NCI-H2107 treated with DMSO at 0.1 percent for 48 hours (cell line): ENCODE data around the gene PUDP.

Experiments used
- DNase-seq: peaks from one replicate; lab custom pipeline; 2025; ENCODE audit not compliant: unreplicated experiment; lab: John Stamatoyannopoulos, UW

PUDP gene

DNA sequence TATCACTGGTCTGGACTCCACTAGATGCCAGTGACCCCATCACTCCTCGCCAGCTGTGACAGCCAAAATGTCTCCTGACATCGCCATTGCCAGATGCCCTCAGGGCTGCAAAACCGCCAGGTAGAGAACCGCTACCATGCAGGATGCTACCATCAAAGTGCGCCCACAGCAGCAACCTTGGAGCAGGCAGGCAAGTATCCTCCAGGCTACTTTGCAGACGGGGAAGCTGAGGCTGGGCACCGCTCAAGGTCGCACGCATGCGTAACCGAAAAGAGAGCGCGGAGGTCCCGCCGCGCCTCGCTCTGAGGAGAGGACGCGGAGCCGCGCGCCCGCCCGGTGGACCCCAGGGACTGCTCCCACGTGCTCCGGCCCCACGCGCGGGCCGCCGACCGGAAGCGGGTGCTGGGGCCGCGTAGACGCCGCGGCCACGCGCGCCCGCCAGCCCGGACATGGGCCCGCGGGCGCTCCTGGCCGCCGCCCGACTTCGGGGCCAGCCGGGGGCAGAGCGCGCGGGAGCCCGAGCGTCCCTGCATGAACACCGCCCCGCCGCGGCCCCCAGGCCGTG is 458 bp downstream of the PUDP start, which contains the start of gene STS:
STS (plus strand) TSS at position 300 of the 565 bp plus-strand sequence. CDS start 105,488 bp downstream, outside the sequence.
- DNase-seq, result no peak

DNA sequence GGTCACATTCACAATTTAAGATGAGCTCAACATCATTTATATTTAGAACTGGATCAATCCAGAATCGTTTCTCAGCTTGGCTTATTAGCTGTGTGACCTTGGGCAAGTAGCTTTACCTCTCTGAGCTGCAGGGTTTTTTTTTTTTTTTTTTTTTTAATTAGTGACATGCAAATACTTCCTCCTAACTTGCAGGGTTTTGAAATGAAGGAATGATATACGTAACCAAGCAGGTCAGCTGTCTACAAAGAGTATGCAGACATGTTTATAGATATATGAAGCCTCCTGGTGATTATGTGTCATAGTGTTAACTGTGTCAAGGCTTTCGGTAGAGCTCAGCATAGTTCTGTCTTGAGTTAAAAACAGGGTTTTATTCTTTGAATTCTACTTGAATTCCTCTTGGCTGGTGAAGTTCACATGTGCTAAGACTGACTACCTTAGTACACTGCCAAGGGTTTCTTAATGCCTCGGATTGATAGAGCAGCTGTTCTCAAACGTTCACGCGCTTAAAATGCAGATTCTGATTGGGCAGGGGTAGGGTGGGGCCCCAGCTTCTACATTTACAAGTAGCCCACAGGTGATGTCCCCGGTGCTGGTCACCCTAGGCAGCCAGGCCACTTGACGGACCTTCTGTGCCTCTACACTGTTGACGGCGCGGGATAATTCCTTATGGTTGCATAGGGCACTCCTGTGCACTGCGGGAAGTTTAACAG is 1.1 kb downstream of the PUDP start:
- no peak for DNase-seq

DNA sequence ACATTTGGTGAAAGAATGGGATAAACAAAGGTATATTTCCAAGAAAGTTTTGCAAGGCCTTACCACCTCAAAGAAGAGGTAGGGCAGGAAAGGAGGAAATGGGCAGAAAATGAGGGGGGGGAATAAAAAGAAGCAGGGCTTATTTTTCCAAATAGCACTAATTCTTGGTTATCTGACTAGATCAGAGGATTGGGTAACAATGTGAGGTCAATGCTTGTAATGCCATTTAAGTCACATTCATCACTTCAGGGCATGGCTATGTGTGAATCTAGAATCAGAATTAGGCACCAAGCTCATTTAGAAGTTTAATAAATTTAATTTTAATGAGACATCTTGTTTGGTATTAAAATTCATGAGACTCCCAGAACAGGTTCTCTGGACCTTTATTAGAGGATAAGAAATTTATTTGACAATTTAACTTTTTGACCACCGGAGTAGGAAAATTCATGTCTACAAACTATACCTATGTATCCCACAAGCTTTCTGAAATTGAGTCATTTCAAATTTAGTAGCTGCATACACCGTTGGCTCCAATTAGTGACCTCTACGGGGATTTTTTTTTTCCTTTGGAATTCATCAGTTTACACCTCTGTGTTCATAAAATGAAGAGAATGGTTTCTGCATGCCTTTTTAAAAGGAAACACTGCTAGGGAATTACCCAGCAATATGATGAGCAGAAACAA is 1.8 kb downstream of the PUDP start:
- DNase-seq, result no peak

DNA sequence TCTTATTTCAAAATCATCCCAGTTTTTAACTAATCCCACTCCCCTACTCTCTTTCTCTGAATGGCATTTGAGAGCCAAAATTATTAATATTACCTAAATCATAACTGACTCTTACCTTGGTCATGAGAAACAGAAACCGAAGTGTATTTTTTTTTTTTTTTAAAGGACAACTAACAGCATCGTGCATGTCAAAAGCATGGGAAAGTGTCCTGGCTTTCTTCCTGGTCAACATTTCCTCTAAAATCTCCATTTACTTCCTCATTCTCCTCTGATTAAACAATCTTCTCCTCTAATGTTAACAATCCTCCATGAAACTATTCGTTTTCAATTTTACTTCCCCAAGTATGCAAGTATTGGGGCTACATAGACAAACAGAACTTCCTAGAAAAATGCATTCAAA is 2.5 kb downstream of the PUDP start:
- no peak for DNase-seq

DNA sequence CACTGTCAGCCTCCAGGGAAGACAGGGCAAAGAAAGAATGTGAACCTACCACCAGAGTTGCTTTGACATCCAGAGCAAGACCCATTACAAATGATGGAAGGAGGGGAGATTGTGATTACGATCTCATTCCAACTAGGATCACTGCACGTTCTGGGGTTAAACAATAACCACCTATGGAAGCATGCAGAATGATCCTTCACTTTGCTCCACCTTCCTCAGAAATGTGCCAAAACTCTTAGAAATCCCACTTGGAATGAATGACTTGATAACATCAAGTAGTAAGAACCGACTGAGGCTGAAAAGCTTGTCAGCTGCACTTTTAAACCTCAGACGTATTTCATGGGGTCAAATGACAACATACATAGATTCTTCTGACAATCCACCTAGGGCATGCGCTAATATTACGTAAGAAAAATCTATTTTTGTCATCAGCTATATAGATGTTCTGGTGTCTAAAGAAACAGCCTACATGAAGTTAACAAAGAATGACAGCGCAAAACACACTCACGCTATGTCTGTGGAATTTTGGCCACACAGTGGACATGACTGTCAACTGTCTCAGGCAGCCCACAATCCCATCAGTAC is 3.9 kb downstream of the PUDP start:
- no peak for DNase-seq

DNA sequence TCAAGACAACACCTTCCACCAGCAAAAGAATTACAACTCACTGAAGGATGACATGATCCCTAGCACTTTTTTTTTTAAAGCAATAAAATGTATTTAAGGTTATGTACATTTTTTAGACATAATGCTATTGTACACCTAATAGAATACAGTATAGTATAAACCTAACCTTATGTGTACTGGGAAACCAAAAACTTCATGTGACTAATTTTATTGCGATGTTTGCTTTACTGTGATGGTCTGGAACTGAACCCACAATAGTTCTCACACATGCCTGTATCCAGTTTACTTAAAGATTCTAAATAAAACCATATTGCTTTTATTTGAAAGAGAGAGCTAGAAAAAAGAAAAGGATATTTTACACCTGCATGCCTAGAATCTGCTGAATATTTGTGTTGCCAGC is 4.9 kb downstream of the PUDP start:
- DNase-seq, result no peak

DNA sequence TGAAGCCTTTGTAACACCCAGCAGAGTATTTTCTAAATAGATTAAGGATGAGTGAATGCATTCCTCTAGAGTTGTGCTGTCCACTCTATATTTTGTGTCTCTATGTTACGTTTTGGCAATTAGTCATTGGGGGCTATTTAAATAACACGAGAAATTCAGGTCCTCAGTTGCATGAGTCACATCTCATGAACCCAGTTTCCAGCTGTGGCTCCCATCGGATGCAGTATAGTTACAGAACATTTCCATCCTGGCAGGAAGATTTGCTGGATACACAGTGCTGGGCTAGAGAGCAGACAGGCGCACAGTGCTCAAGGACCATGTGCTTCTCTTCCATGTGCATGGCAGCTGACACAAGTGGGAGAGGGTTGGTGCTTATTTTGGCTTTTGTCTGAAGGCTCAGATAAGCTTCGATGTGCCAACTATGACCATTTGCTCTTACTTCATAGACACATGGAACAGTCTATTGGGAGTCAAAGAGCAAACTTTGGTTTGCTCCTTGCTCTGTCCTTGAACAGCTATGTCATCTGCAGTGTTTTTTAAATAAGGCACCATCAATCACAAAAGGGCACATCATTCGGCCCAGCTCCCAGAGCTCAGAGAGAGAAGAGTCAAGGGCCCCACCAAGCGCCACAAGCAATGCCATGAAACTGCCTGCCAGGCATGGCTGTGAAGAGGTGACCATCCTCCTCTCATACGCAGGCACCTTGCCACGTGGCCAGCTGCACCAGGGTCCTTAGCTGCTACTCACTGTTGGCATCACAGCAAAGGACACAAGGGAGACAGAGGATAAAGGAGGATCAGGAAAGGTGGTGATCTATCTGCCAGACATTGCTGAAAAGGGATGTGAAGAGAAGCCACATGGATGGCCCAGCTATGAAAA is 8.5 kb downstream of the PUDP start:
- DNase-seq, result no peak

DNA sequence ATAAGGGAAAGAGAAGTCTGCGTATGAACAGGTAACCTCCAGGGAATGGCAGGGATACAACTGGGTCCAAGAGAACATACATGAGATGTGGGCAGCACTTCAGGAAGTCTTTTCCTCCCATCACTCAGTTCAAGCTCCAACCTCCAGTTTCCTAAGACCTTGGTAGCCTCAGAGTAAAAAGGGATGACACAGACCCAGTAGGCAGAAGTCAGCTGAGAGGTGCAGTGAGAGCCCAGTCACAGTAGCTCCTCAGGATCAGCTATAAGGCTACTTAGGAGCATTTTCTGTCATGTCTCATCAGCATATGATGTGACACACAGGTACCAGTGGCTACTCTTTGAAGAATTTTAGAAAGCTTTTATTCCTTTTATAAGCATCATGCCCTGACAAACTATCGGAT is 13.0 kb downstream of the PUDP start:
- no peak for DNase-seq

DNA sequence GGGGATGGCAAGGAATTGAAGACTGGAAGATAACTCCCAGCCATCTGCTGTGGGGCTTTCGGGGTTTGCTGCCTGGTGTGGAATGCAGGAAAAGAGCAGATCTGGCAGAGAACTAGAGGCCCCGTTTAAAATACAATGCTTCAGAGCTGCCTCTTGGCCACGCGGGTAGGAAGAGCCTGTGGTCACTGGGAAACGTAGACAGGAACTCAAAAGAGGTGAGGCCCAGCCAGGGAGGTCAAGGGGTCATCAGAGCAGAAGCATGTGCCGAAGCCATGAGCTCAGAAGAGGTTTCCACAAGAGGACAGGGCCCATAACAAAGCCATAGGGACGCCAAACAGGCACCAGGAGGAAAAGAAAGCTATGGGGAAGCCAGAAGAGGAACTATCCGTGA is 14.9 kb downstream of the PUDP start:
- no peak for DNase-seq

DNA sequence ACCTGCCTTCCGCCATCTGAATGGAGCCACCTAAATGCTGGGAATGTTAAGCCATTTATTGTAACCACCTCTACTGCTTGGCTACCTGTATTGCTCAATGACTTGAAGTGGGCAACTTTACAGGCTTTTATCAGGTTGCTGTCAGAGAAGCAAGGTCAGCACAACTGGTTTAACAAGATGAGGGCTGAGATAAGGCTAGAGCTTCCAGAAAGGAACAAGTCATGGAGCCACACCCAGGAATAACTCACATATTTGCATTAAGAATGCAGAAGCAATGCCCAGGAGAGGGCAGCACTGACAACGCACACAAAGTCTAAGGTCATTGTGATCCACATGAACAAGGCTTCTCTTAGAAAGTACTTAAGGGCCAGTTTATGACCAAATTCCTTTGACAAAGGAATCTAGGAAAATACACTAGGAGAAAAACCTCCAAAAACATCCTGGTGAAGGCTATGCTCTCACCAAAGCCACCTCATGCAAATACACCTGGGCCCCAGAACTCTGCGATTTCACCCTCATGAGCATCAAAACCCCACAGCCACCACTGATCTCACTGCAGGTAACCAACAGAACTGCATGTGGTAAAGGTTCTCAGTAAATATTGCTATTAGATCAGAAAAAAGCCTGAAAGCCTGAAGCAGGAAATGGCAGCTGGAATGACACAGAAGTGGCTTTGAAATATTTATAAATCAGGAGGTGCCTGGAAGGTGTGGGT is 15.5 kb downstream of the PUDP start:
- DNase-seq, result no peak

DNA sequence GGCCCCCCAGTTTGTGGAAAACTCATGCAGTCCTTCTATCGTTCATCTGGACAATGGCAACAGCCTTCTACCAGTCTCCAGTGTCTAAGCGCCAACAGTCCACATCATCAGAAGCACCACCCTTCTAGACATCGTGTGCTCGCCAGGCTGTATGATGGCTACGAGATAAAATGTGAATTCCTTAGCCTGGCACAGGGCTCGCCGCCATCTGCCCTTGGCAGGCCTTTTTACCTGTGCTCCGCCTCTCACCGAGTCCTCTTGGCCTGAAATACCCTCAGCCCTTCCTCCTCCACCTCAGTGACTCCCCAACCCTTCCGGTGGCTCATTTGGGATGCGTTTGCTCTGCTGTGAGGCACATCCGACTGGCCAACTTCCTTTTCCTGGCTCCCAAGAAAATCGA is 16.3 kb downstream of the PUDP start:
- DNase-seq, result no peak

DNA sequence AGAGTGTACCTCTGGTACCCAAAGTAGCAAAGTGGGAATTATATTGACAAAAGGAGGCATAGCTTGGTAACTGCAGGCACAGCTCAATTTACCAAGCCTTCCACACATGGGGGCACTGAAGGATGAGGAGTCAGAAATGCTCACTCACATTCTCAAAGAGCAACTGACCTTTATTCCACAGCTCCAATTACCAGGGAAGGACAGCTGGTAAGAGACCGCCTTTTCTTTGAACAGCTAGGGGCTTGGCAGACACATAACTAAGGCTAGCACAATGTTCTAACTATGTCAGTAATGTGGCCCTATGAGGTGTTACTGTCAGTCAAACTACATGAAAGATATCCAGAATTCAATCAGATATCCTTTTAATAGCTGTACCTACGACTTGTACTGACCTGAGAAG is 20.9 kb downstream of the PUDP start:
- no peak for DNase-seq

DNA sequence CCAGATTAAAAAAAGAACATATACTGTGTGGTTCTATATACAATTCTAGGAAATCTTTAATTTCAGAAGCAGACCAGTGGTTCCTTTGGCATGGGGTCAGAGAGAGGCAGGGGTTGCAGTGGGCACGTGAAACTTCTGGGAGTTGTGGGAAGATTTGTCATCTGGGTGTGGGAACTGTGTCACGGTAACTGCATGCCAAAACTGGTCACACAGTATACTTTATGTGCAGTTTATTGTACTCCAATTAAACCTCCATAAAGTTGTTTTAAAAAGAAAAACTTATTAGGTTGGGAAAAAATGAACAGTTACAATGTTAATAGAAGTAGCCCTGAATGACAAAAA is 27.1 kb downstream of the PUDP start:
- no peak for DNase-seq

DNA sequence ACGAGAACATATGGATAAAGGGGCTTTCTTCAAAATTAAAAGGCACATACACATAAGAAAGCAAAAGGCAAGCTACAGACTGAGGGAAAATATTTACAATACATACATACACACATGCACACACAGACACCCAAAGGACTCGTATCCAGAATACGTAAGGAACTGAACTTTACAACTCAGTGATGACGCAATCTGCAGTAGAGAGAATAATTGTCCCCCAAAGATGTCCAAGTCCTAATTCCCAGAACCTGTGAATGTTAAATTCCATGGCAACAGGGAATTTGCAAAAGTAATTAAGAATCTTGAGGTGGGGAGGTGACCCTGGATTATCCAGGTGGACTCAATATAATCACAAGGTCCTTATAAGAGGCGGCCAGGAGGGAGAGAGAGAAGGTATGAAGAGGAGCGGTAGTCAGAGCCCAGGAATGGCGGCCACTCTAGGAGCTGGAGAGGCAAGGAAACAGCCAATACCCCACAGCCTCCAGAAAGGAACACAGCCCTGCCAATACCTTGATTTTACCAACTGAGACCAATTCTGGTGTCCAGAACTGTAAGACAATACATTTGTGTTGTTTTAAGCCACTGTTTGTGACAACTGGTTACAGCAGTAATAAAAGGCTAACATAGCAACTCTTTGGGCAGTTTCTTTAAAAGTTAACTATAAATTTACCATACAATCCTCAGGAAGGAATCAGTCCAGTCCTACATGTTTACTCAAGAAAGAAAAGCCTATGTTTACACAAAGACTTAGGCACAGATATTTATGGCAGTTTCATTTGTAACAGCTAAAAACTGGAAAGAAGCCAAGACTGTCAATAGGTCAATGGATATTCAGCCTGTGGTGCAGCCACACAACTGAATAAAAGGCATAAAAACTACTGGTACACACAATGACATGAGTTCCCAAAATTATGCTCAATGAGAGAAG is 27.7 kb downstream of the PUDP start:
- DNase-seq, result no peak

DNA sequence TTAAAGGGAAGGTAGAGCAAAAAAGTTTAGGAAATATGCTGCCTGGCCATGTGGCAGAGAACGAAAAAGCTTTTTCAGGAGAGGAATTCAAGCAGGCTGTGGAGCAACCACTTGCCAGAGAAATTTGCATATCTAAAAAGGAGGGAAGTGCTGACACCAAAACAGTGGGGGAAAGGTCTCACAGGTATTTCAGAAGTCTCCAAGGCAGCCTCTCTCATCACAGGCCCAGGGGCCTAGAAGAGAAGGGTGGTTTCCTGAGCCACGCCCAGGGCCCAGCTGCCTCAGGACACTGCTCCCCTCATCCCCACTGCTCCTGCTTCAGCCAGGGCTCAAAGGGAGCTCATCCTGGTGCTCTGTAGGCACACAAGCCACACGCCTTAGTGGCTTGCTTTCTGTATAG is 30.4 kb downstream of the PUDP start:
- DNase-seq, result no peak

DNA sequence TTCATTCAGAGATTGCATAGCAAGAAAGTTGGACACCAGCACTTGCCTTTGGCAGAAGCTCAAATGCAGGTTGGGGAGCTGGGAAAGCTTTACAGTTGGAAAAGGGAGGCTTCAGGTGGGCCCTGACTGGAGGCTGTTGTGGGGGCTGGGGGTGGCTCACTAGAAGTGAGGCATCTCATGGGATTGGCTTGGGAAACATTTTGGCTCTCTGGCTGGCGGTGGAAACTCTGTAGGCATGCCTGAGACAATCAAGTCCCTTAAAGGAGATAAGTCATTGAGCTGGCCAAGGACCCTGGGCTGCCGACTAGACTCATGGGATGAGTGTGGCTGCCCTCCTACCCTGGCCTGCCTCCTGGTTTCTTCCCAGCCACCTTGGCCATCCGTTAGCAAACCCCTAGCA is 31.9 kb downstream of the PUDP start:
- DNase-seq, result no peak

DNA sequence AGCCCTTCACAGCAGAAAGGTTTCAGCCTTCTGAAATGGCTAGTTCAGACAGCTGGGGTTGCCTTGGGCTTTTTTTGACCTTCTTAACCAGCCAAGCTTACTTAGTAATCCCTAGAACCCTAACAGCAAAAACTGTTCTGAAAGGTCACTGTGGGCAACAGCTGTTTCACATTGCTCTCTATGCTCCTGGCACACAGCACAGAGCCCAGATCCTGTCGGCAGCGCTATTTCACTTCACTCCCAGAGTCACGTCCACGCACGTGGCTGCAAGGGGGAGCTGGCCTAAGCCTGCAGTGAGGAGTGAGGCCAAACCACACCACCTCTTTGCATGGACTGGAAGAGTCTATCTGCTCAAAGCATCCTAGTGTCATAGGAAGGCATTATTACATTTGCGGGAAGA is 32.4 kb downstream of the PUDP start:
- DNase-seq, result no peak

DNA sequence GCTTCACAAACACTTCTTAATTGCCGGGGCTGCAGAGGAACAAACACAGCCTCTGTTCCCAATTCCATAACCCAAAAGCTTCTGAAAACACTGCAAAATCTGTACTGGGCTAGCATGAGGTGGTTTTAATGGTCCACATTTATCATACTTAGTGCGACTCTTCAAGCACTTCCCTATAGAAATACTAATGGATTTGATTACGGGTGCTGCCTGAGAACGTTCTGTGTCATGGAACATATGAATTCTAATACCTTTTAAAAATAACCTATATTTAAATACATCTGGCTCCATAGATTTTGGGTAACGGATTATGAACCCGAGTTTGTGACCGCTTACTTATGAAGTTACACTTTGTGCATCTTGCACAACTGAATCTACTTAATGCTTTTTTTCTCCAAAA is 35.9 kb downstream of the PUDP start:
- DNase-seq, result no peak

DNA sequence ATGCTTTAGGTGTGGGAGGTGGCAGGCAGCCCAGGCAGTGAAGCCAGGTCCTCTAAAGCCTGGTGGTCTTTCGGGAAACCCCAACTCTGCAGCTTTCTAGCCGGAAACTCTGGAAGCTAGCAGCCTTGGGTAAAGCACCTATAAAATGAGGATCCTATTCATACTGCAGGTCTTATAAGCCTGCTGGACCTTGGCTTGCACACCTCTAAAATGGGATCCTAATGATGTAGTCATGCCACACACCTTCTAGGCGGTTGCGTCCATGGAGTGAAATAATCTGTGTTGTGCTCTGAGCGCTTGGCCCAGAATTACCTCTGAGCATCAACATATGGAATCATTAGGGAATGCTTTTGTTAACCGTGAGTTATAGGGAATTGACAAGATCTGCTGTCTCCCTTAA is 36.4 kb downstream of the PUDP start:
- no peak for DNase-seq

DNA sequence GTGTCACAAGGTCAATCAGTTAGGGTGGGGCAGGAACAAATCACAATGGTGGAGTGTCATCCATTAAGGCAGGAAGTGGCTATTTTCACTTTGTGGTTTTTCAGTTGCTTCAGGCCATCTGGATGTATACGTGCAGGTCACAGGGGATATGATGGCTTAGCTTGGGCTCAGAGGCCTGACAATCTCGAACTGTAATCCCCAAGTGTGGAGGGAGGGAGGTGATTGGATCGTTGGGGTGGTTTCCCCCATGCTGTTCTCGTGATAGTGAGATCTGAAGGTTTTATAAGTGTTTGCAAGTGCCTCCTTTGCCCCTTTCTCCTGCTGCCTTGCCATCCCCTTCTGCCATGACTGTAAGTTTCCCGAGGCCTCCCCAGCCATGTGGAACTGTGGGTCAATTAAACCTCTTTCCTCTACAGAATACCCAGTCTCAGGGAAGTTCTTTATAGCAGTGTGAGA is 37.1 kb downstream of the PUDP start:
- no peak for DNase-seq
